Measurements from ENCODE around the gene TNRC6C.
A peak's percentile ranks its signal among the peaks of the same experiment; 100 is the strongest.
"Not testable (repeated sequence)": the region's sequence is repeated elsewhere in the genome, so short reads cannot be mapped to it uniquely, and the experiment has no call there.

Gene TNRC6C

GRCh38 chr17:78081551-78081950 lies 123.0 kb downstream of the TNRC6C start:
- no peak overlapping the region for H3K27ac ChIP-seq (ENCODE audit: extremely low read depth, low read depth, low read length)
- no peaks in the 10 kb centered on the region for H3K4me1 ChIP-seq (ENCODE audit: control insufficient read depth, insufficient read depth, low read length)
- POLR2A ChIA-PET, result no interaction called here
- H3K36me3 ChIP-seq (ENCODE audit: control insufficient read depth in 2 of 2, insufficient read depth in 1 of 2, low read length in 2 of 2), result peaks cover 39 to 62% of the 10 kb centered on the region in 2 experiments
- TF ChIP-seq ZFP3 (tag by site-specific recombination; IDR thresholded peaks at IDR 0.05; ENCODE audit: low read depth) (no peak), ZNF792 (tag by site-specific recombination; IDR thresholded peaks at IDR 0.05) (no peak), ZNF449 (tag by site-specific recombination; IDR thresholded peaks at IDR 0.05) (no peak), ZNF610 (tag by site-specific recombination; IDR thresholded peaks at IDR 0.05; ENCODE audit: borderline replicate concordance) (no peak), PRDM2 (tag by site-specific recombination; IDR thresholded peaks at IDR 0.05; ENCODE audit: borderline replicate concordance) (no peak)
- CTCF ChIA-PET, result interaction anchor here (1.0 to 1.7 kb wide), 2 partner anchors 95 to 341 kb away, joined by 4 read pairs; no protein-coding TSS in a partner anchor
- H3K4me3 ChIP-seq (ENCODE audit: low read depth, low read length), result no peak overlapping the region
- H3K9me3 ChIP-seq (ENCODE audit: control insufficient read depth, insufficient read depth, low read depth, low read length), result no peaks in the 10 kb centered on the region

DNA sequence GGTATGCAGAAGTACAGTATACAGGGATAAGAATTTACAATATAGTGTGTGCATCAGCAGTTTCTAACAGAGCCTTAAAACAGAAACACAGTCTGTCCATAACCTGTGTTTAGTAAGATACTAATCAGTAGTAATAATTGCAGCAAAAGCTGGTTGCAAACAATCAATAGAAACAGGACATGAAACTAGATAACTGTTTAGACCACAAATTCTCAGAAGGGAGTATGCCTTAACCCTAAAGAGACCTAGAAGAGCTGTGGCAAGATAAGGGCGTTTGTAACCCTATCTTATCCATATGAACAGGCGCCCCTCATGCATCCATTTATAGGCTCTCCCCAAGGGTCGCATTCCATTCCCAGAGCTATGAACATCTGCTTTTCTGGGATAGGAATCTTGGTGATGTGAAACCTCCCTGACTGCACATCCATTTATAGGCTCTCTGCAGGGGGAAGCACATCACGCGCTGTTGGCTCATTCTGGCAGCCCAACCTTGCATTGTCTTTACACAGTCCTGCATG lies 123.9 kb downstream of the TNRC6C start:
- H3K36me3 ChIP-seq (ENCODE audit: control insufficient read depth in 2 of 2, insufficient read depth in 1 of 2, low read length in 2 of 2), result peaks cover 42 to 63% of the 10 kb centered on the region in 2 experiments
- H3K27ac ChIP-seq (ENCODE audit: extremely low read depth, low read depth, low read length); H3K4me3 ChIP-seq (ENCODE audit: low read depth, low read length); H3K9me3 ChIP-seq (ENCODE audit: control insufficient read depth, insufficient read depth, low read depth, low read length); H3K4me1 ChIP-seq (ENCODE audit: control insufficient read depth, insufficient read depth, low read length): not testable (repeated sequence)
- CTCF ChIA-PET, result interaction anchor here (1.0 to 1.7 kb wide), 2 partner anchors 94 to 340 kb away, joined by 4 read pairs; no protein-coding TSS in a partner anchor
- POLR2A ChIA-PET, result interaction anchor here (0.6 kb wide), 1 partner anchor 124 kb away, joined by 3 read pairs; no protein-coding TSS in a partner anchor
- peak; percentile 40; the same call in 1 of the 2 replicates for TF ChIP-seq ZBTB17 (tag by site-specific recombination; IDR thresholded peaks at IDR 0.05)

DNA sequence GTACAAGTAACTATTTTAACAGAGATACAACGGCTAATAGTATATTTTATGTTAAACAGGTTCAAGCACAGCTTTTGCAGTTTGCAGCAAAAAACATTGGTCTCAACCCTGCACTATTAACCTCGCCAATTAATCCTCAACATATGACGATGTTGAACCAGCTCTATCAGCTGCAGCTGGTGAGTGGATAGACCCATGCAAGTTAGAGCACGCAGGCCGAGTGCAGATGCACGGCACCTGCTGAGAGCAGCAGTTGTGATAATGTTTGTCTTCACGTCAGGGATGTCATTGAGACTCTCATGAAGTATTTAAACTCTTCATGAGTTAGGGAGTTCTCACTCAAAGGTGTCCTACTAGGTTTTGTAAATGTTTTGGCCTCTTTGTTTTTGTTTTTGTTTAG lies 124.5 kb downstream of the TNRC6C start:
- Histone ChIP-seq H3K4me1 (ENCODE audit: control insufficient read depth, insufficient read depth, low read length) (no peaks in the 10 kb centered on the region), H3K36me3 (ENCODE audit: control insufficient read depth in 2 of 2, insufficient read depth in 1 of 2, low read length in 2 of 2) (peaks cover 46 to 63% of the 10 kb centered on the region in 2 experiments), H3K27ac (ENCODE audit: extremely low read depth, low read depth, low read length) (no peak overlapping the region), H3K4me3 (ENCODE audit: low read depth, low read length) (no peak overlapping the region), H3K9me3 (ENCODE audit: control insufficient read depth, insufficient read depth, low read depth, low read length) (no peaks in the 10 kb centered on the region)
- TF ChIP-seq, protein P1, sequence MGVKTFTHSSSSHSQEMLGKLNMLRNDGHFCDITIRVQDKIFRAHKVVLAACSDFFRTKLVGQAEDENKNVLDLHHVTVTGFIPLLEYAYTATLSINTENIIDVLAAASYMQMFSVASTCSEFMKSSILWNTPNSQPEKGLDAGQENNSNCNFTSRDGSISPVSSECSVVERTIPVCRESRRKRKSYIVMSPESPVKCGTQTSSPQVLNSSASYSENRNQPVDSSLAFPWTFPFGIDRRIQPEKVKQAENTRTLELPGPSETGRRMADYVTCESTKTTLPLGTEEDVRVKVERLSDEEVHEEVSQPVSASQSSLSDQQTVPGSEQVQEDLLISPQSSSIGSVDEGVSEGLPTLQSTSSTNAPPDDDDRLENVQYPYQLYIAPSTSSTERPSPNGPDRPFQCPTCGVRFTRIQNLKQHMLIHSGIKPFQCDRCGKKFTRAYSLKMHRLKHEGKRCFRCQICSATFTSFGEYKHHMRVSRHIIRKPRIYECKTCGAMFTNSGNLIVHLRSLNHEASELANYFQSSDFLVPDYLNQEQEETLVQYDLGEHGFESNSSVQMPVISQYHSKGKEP (tag by site-specific recombination; IDR thresholded peaks at IDR 0.05), result peak; percentile 72
- no peak for TF ChIP-seq IKZF3 (tag by site-specific recombination; IDR thresholded peaks at IDR 0.05)
- TF ChIP-seq, protein P2, sequence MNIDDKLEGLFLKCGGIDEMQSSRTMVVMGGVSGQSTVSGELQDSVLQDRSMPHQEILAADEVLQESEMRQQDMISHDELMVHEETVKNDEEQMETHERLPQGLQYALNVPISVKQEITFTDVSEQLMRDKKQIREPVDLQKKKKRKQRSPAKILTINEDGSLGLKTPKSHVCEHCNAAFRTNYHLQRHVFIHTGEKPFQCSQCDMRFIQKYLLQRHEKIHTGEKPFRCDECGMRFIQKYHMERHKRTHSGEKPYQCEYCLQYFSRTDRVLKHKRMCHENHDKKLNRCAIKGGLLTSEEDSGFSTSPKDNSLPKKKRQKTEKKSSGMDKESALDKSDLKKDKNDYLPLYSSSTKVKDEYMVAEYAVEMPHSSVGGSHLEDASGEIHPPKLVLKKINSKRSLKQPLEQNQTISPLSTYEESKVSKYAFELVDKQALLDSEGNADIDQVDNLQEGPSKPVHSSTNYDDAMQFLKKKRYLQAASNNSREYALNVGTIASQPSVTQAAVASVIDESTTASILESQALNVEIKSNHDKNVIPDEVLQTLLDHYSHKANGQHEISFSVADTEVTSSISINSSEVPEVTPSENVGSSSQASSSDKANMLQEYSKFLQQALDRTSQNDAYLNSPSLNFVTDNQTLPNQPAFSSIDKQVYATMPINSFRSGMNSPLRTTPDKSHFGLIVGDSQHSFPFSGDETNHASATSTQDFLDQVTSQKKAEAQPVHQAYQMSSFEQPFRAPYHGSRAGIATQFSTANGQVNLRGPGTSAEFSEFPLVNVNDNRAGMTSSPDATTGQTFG (tag by site-specific recombination; IDR thresholded peaks at IDR 0.05; ENCODE audit: borderline replicate concordance), result no peak
- ChIA-PET POLR2A (no interaction called here), CTCF (interaction anchor here (0.8 to 3.7 kb wide), 7 partner anchors 14 to 168 kb away, joined by 4 to 37 read pairs (median 4); no protein-coding TSS in a partner anchor)

Measured in HEK293 (cell line).